Panc1 (cell line): ENCODE measurements around the gene TMEM273. TPM values are rescaled to one million over a fixed set of nuclear protein-coding genes. Genes with fewer than 3 reads are reported as not detected.

Source experiments
- ATAC-seq: fragments of 200-7000 bp; cut with Tn5 transposase; 2 replicates; pipeline ENCODE4 v1.9.1; 2020; ENCODE audit warnings: mild to moderate bottlenecking, moderate library complexity
- BruUV-seq: library from RNA; stranded (reverse); fragments of 400-500 nt; replicated peaks from 2 replicates; lab custom pipeline; 2021; lab: Mats Ljungman, UMichigan
- CTCF ChIA-PET: fragments of 300-600 bp; sonication (Branson Sonifier 250); formaldehyde crosslinking; loops from one replicate; lab custom pipeline; 2022; ENCODE audit warnings: antibody characterized with exemption; lab: Charles Lee
- POLR2A ChIA-PET: fragments of 300-600 bp; sonication (Branson Sonifier 250); formaldehyde crosslinking; loops from one replicate; lab custom pipeline; 2022; ENCODE audit warnings: antibody characterized with exemption; lab: Charles Lee
- DNase-seq: peaks from one replicate; pipeline ENCODE4 v3.0.0-alpha.2; 2010; ENCODE audit warnings: low read depth, low spot score
- H3K27ac ChIP-seq: 2 replicates; pipeline ENCODE4 v1.5.1; 2011; ENCODE audit warnings: mild to moderate bottlenecking, low read length, inconsistent platforms
- H3K27me3 ChIP-seq: fragments of 200-500 bp; sonication (Bioruptor generic); 2 replicates; pipeline ENCODE4 v1.6.0; 2014; ENCODE audit warnings: low read length, inconsistent platforms; ENCODE audit not compliant: control insufficient read depth, insufficient read depth
- H3K36me3 ChIP-seq: fragments of 200-500 bp; sonication (Bioruptor generic); 2 replicates; pipeline ENCODE4 v1.5.1; 2014; ENCODE audit warnings: inconsistent platforms, mild to moderate bottlenecking, low read length, moderate library complexity; ENCODE audit not compliant: control insufficient read depth, insufficient read depth
- H3K4me1 ChIP-seq: 2 replicates; pipeline ENCODE4 v1.5.1; 2011; ENCODE audit warnings: inconsistent platforms, mild to moderate bottlenecking, low read length, moderate library complexity; ENCODE audit not compliant: control insufficient read depth, insufficient read depth
- H3K4me3 ChIP-seq, 2 experiments: 2 replicates each; pipeline ENCODE4 v1.5.1; 2011 to 2012; ENCODE audit warnings: low read depth in 2 of 2, low read length in 2 of 2, mild to moderate bottlenecking in 2 of 2, inconsistent platforms in 1 of 2, moderate library complexity in 1 of 2
- H3K9me3 ChIP-seq: fragments of 200-500 bp; sonication (Bioruptor generic); 2 replicates; pipeline ENCODE4 v1.5.1; 2014; ENCODE audit warnings: low read depth, mild to moderate bottlenecking, inconsistent platforms, low read length, moderate library complexity; ENCODE audit not compliant: control insufficient read depth, insufficient read depth
- CTCF ChIP-seq: fragments of 450-650 bp; IDR thresholded peaks from 2 replicates; pipeline ENCODE4 v1.5.1; 2017; ENCODE audit warnings: mild to moderate bottlenecking
- POLR2AphosphoS5 ChIP-seq: IDR thresholded peaks from 2 replicates; pipeline ENCODE4 v1.6.1; 2012; ENCODE audit warnings: mild to moderate bottlenecking, low read depth, low read length, moderate library complexity
- REST ChIP-seq, 2 experiments: IDR thresholded peaks; 2 replicates each; pipeline ENCODE4 v1.6.1; 2011 to 2012; ENCODE audit warnings: low read depth in 2 of 2, control low read depth in 1 of 2, low read length in 1 of 2, mild to moderate bottlenecking in 1 of 2, moderate library complexity in 1 of 2; ENCODE audit not compliant: insufficient read depth in 1 of 2
- SIN3A ChIP-seq: IDR thresholded peaks from 2 replicates; pipeline ENCODE4 v1.6.1; 2012; ENCODE audit warnings: low read depth, mild to moderate bottlenecking, low read length, moderate library complexity, borderline replicate concordance; ENCODE audit not compliant: insufficient read depth
- TCF7L2 ChIP-seq: IDR thresholded peaks from 2 replicates; pipeline ENCODE4 v1.6.1; 2011; ENCODE audit warnings: mild to moderate bottlenecking, low read depth, low read length, inconsistent platforms
- in situ Hi-C: cut with HindIII; loops from 2 replicates; pipeline ENCODE4 v1.10.0; 2016; ENCODE audit warnings: low sequenced_read_pairs, low pct_unique_long_range_greater_than_20kb
- intact Hi-C: fragments of 100-400 bp; cut with micrococcal nuclease; formaldehyde crosslinking; loops from one replicate; pipeline ENCODE4 v1.10.0; 2022; ENCODE audit not compliant: unreplicated experiment
- total RNA-seq: library from RNA; stranded (reverse); gene quantifications from one replicate; pipeline ENCODE4 v1.2.1, GENCODE V29; 2021; ENCODE audit not compliant: unreplicated experiment

Gene TMEM273
- total RNA-seq, 1 experiment from 2014 or later, result 0.23 TPM

GRCh38 chr10:49186613-49187012 is 1.6 kb downstream of the TMEM273 start:
- H3K27ac ChIP-seq, result no peak overlapping the region
- intact Hi-C loops (no loop called here), in situ Hi-C loops (no loop called here)
- ChIA-PET POLR2A (interaction anchor here (0.6 kb wide), 1 partner anchor 12 kb away, joined by 3 read pairs; no protein-coding TSS in a partner anchor), CTCF (no interaction called here)
- no peaks in the 10 kb centered on the region for H3K36me3 ChIP-seq
- peaks cover 9% of the 10 kb centered on the region for H3K27me3 ChIP-seq
- BruUV-seq, result no TSS peak
- TF ChIP-seq CTCF (no peak), POLR2AphosphoS5 (no peak), REST (IDR thresholded peaks at IDR 0.05; ENCODE audit: insufficient read depth in 1 of 2, low read depth in 2 of 2, low read length in 1 of 2) (no peak), TCF7L2 (no peak), SIN3A (no peak)
- no peak overlapping the region for H3K4me3 ChIP-seq
- DNase-seq, result no peak
- ATAC-seq, result no peak
- H3K9me3 ChIP-seq, result no peaks in the 10 kb centered on the region
- no peaks in the 10 kb centered on the region for H3K4me1 ChIP-seq

- no peaks in the 10 kb centered on the region for H3K36me3 ChIP-seq
- no TSS peak for BruUV-seq
- ChIA-PET POLR2A (no interaction called here), CTCF (no interaction called here)
- intact Hi-C loops (no loop called here), in situ Hi-C loops (no loop called here)
- ATAC-seq (no peak), DNase-seq (no peak)
- H3K27ac ChIP-seq, result no peak overlapping the region
- H3K4me3 ChIP-seq, result no peak overlapping the region
- TF ChIP-seq REST (IDR thresholded peaks at IDR 0.05; ENCODE audit: insufficient read depth in 1 of 2, low read depth in 2 of 2, low read length in 1 of 2), result no peak
- TF ChIP-seq POLR2AphosphoS5, result no peak
- no peak for TF ChIP-seq SIN3A
- no peak for TF ChIP-seq CTCF
- no peak for TF ChIP-seq TCF7L2
- H3K9me3 ChIP-seq, result no peaks in the 10 kb centered on the region
- peaks cover 15% of the 10 kb centered on the region for H3K27me3 ChIP-seq
- H3K4me1 ChIP-seq, result no peaks in the 10 kb centered on the region
These were observed 3.0 kb downstream of the TMEM273 start for GRCh38 chr10:49185213-49185612.
